NCI-H2081 (cell line): ENCODE results near the gene MTHFS.
"Not testable (repeated sequence)": the region's sequence is repeated elsewhere in the genome, so short reads cannot be mapped to it uniquely, and the experiment has no call there.

ENCODE experiments used
- DNase-seq, 2 experiments: peaks; one replicate each; lab custom pipeline; 2025; lab: John Stamatoyannopoulos, UW

Gene MTHFS

GRCh38 chr15:79896634-79897379 is at the start of gene MTHFS:
Gene MTHFS, minus strand, starts transcription at chr15:79897014. Its CDS starts 26 bp downstream, at chr15:79896988.
- peak; percentile 71 to 88 for DNase-seq

GRCh38 chr15:79944622-79945021 is 47.8 kb upstream of the MTHFS start:
- DNase-seq: no peak

DNA sequence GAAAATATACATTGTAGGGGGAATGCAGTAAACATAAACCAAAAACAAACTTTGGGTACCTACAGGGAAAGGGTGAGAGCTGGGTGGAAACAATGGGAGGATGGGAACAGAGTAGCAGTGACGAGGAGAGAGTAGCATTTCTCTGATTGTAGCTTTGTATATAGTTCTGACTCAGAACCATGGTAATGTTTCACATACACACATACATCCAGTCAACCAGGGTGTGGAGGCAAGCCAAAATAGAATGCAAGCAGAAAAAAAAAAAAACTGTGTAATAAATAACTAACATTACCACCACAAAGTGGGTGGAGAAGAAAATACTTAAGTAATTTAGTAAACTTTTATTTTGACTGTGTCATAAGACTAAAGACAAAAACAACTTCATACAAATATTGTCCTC is 47.0 kb upstream of the MTHFS start:
- DNase-seq: no peak

GRCh38 chr15:79942741-79943481 is 46.1 kb upstream of the MTHFS start:
- DNase-seq: no peak

GRCh38 chr15:79939399-79939798 is 42.6 kb upstream of the MTHFS start:
- DNase-seq: no peak

DNA sequence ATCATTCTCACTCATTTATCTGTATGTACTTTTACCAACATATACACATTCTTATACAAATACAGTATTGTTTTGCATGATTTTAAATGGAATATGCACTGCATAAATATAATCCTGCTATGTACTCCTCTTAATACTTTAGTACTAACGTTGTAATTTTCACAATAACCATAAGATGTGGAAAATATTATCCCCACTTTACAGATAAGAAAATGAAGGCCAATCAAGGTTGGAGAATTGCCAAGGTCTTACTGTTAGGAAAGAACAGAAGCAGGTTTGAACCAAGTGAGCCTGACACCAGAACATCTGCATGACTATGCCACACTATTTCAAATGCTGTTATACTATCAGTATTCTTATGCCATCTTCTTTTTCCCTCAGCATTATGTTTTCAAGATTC is 41.3 kb upstream of the MTHFS start:
- no peak for DNase-seq

DNA sequence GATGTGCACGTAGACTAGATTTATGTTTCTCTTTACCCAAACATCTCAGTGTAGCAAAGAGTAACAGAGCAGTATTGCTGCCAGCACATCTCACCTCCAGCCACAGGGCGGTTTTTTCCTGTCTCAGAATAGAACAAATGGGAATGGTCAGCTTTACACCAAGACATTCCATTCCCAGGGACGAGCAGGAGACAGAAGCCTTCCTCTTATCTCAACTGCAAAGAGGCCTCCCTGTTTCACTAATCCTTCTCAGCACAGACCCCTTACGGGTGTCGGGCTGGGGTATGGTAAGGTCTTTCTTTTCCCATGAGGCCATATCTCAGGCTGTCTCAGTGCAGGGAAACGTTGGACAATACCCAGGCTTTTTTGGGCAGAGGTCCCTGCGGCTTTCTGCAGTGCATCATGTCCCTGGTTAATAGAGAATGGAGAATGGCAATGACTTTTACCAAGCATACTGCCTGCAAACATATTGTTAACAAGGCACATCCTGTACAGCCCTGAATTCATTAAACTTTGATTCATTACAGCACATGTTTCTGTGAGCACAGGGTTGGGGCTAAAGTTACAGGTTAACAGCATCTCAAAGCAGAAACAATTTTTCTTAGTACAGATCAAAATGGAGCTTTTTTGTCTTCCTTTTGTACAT is 38.9 kb upstream of the MTHFS start:
- not testable (repeated sequence) for DNase-seq

DNA sequence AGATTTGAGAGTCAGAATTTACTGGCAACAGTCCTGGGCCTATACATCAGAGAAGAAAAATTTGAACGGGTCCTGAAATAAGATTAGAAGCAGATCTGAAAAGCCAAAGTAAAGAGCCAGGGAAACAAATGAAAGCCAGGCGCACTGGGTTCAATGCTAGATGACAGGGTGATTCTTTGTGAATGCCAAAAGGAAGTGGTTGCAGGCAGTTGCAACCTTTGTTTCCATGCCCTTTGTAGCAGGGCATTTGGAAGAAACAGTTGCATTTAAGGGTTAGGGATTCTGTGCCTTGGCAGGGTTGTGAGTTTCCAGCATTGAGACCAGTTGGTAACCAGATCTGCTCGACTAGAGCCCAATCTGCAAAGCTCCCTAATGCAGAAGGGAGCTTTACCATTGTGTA is 36.4 kb upstream of the MTHFS start:
- DNase-seq: no peak

- no peak for DNase-seq
Observed at GRCh38 chr15:79932447-79932846, 35.6 kb upstream of the MTHFS start.

GRCh38 chr15:79930516-79930915 is 33.7 kb upstream of the MTHFS start:
- DNase-seq: no peak

GRCh38 chr15:79929412-79929811 is 32.6 kb upstream of the MTHFS start:
- DNase-seq: no peak

- DNase-seq: not testable (repeated sequence)
Observed at GRCh38 chr15:79926116-79926515, 29.3 kb upstream of the MTHFS start.

- no peak for DNase-seq
Observed at GRCh38 chr15:79924379-79924778, 27.6 kb upstream of the MTHFS start.

DNA sequence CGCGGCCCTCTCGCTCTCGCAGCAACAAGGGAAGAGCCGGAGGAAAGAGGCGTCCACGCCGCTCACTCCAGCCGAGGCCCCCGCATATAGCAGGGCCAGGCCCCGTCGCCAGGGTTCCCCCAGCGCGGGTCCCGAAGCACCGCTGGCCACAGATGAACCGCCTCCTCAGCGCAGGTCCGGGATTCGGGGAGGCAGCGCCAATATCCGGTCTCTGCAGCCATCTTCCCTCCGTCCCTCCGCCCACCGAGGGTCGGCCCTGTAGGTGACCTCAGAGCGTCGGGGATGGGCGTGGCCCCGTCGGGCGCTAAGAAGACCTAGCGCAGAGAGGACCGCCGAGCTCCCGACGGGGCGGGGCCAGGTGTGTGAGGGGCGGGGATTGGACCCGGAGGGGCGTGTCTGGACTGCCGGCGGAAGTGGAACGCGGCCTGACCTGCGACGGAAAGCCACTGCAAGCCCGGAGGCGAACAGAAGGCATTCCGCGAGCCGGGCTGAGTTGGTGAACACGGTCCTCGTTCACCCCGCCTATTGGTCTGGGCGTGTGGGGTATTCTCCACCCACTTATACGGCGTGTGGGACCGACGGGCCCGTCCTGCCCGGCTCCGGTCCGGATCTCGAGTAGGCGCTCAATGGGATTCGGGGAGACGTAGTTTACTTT is 26.8 kb upstream of the MTHFS start:
- peak; percentile 97 for DNase-seq

GRCh38 chr15:79923079-79923514 is 26.3 kb upstream of the MTHFS start:
- DNase-seq: peak; percentile 44 to 71

- peak in 1 of 2 experiments; percentile 50 for DNase-seq
Observed at GRCh38 chr15:79922512-79923078, 25.8 kb upstream of the MTHFS start.

DNA sequence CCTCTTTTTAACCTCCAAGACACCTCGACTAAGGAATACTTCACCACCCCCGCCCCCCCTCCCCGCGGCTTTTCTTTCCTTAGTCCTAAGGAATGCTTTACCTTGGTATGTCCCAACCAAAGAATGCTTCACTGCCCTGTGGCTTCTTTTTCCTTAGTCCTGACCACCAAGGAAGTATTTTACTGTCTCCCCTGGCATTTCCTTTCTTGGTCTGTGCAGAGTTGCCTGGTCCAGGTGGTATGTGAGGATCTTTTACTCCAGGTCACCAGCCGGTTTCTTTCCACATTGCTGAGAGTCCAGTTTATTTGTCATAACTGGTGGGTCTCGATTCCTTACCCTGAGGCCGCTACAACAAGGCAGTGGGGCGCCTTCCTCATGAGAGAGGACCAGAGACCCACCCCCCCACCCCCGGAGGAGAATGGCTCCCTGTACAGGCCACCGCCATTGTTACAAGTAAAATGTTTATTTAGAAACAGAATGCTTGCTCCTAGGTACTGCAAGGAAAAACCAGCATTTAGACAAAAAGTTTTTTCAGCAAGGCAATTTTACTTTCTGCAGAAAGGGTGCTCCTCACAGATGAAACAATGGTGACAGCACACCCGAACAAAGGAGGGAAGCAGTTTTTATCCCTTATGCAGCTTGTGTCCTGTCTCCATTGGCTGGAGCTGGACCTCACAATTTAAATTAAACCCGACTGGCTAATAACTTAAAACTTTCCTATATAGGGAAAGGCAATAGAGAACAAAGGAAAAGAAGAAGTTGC is 23.1 kb upstream of the MTHFS start:
- DNase-seq: no peak

- DNase-seq: no peak
Observed at GRCh38 chr15:79919090-79919748, 22.4 kb upstream of the MTHFS start.

DNA sequence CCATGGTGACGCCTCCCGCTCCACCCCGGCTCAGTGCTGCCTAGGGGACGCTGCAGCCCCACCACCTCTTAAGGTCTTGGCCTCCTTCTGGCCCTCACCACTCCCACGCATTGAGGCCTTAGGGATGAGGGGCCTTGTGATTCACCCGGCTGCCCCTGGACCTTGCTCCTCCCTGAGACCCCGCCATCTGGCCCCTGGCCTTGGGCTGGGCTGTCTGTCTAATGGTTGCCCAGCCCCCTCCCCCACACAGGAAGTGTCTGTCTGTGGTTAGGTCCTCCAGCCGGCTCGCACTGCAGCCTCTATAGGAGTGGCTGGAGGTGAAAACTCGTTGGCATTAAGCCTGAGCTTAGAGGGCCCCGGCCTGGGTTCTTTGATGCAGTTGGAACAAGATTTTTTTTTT is 21.5 kb upstream of the MTHFS start:
- no peak for DNase-seq

GRCh38 chr15:79916502-79917132 is 19.8 kb upstream of the MTHFS start:
- no peak for DNase-seq
